B cell (primary cell): ENCODE data around the gene LRRC36. TPM values are rescaled to one million over a fixed set of nuclear protein-coding genes. Genes with fewer than 3 reads are reported as not detected.

Experiments used
- ATAC-seq: fragments of 200-7000 bp; cut with Tn5 transposase; one replicate; pipeline ENCODE4 v1.10.0; 2021; ENCODE audit warnings: low read depth, mild to moderate bottlenecking, moderate number of reproducible peaks, moderate library complexity
- CTCF ChIA-PET: fragments of 350-600 bp; sonication (Branson Sonifier 250); formaldehyde crosslinking; loops from one replicate; lab custom pipeline; 2021; ENCODE audit warnings: antibody characterized with exemption, inconsistent platforms; lab: Charles Lee
- POLR2A ChIA-PET: fragments of 350-600 bp; sonication (Branson Sonifier 250); formaldehyde crosslinking; loops from one replicate; lab custom pipeline; 2021; ENCODE audit warnings: antibody characterized with exemption; lab: Charles Lee
- DNase-seq: peaks from one replicate; pipeline ENCODE4 v3.0.0; 2013
- H2AFZ ChIP-seq: 2 replicates; pipeline ENCODE4 v1.6.1; 2012; ENCODE audit warnings: mild to moderate bottlenecking, low read depth, low read length; ENCODE audit not compliant: insufficient read depth, poor library complexity, severe bottlenecking
- H3K27ac ChIP-seq, 2 donors: 1 replicate in 1 of 2; 2 replicates in 1 of 2; pipeline ENCODE4 v1.5.1; 2012 to 2013; ENCODE audit warnings: low read length in 2 of 2, mild to moderate bottlenecking in 2 of 2, moderate library complexity in 1 of 2
- H3K27me3 ChIP-seq, 4 experiments: fragments of 200-600 bp in 1 of 4; sonication (generic) in 1 of 4; replicated peaks in 1 of 4; 1 replicate in 2 of 4; 2 replicates in 2 of 4; pipeline versions ENCODE4 v1.6.1 to v1.7.0; 2013 to 2016; ENCODE audit warnings: low read length in 3 of 4, mild to moderate bottlenecking in 2 of 4, mixed read lengths in 1 of 4, moderate library complexity in 1 of 4; ENCODE audit not compliant: insufficient read depth in 4 of 4, control insufficient read depth in 3 of 4; ENCODE audit errors: control extremely low read depth in 1 of 4
- H3K36me3 ChIP-seq, 2 experiments: replicated peaks in 1 of 2; 1 replicate in 1 of 2; 2 replicates in 1 of 2; pipeline versions ENCODE4 v1.6.1 to v1.7.1; 2013; ENCODE audit warnings: low read length in 1 of 2; ENCODE audit not compliant: insufficient read depth in 2 of 2, control insufficient read depth in 1 of 2; ENCODE audit errors: control extremely low read depth in 1 of 2, extremely low read depth in 1 of 2
- H3K4me1 ChIP-seq, 2 donors: fragments of 200-600 bp in 1 of 2; sonication (generic) in 1 of 2; 1 replicate in 1 of 2; 2 replicates in 1 of 2; pipeline versions ENCODE4 v1.5.1 to v1.6.1; 2013 to 2017; ENCODE audit warnings: low read length in 2 of 2; ENCODE audit not compliant: control insufficient read depth in 2 of 2, insufficient read depth in 2 of 2
- H3K4me2 ChIP-seq: replicated peaks from 2 replicates; pipeline ENCODE3; 2012; ENCODE audit warnings: mild to moderate bottlenecking, low read depth, low read length; ENCODE audit not compliant: poor library complexity, severe bottlenecking
- H3K4me3 ChIP-seq, 5 experiments: fragments of 200-600 bp in 1 of 5; sonication (generic) in 1 of 5; 1 replicate in 3 of 5; 2 replicates in 2 of 5; pipeline versions ENCODE4 v1.5.1 to v1.7.0; 2011 to 2016; ENCODE audit warnings: low read length in 4 of 5, mild to moderate bottlenecking in 4 of 5, low read depth in 2 of 5, control low read depth in 1 of 5, moderate library complexity in 1 of 5; ENCODE audit not compliant: insufficient read depth in 1 of 5; ENCODE audit errors: control extremely low read depth in 1 of 5, extremely low read depth in 1 of 5
- H3K79me2 ChIP-seq: fragments of 200-600 bp; sonication (generic); one replicate; pipeline ENCODE4 v1.6.0; 2016; ENCODE audit warnings: low read length; ENCODE audit not compliant: control insufficient read depth, insufficient read depth
- H3K9ac ChIP-seq: fragments of 200-600 bp; sonication (generic); 2 replicates; pipeline ENCODE4 v1.6.1; 2017; ENCODE audit warnings: mild to moderate bottlenecking, low read length, moderate library complexity
- H3K9me3 ChIP-seq, 3 donors: one replicate each; pipeline versions ENCODE4 v1.6.1 to v1.7.1; 2013; ENCODE audit warnings: low read length in 2 of 3; ENCODE audit not compliant: control insufficient read depth in 2 of 3, insufficient read depth in 1 of 3; ENCODE audit errors: control extremely low read depth in 1 of 3
- H4K20me1 ChIP-seq: 2 replicates; pipeline ENCODE4 v1.6.0; 2012; ENCODE audit warnings: mild to moderate bottlenecking, low read length; ENCODE audit not compliant: insufficient read depth, control insufficient read depth, poor library complexity, severe bottlenecking
- H3K27ac Mint-ChIP-seq: one replicate; pipeline ENCODE4 v1.8.0; 2021; ENCODE audit warnings: mixed read lengths
- H3K27me3 Mint-ChIP-seq: one replicate; pipeline ENCODE4 v1.8.0; 2021; ENCODE audit warnings: mixed read lengths
- H3K4me1 Mint-ChIP-seq: one replicate; pipeline ENCODE4 v1.8.0; 2021; ENCODE audit warnings: mixed read lengths
- H3K4me3 Mint-ChIP-seq: one replicate; pipeline ENCODE4 v1.8.0; 2021; ENCODE audit warnings: mixed read lengths
- H3K9me3 Mint-ChIP-seq: one replicate; pipeline ENCODE4 v1.8.0; 2022; ENCODE audit warnings: mixed read lengths; ENCODE audit not compliant: insufficient read depth
- EZH2 ChIP-seq: IDR thresholded peaks from 2 replicates; pipeline ENCODE4 v1.6.1; 2012; ENCODE audit warnings: borderline replicate concordance, low read depth, mild to moderate bottlenecking, moderate library complexity, low read length; ENCODE audit not compliant: insufficient read depth, poor library complexity, severe bottlenecking
- WGBS: methylation state at CpG from one replicate; pipeline ENCODE4 v1.1.5; 2013; ENCODE audit warnings: missing lambda C conversion rate; ENCODE audit not compliant: insufficient coverage; 5-methylcytosine and 5-hydroxymethylcytosine counted together
- intact Hi-C: fragments of 100-400 bp; cut with micrococcal nuclease; formaldehyde crosslinking; loops from one replicate; pipeline ENCODE4 v1.10.0; 2022
- polyA plus RNA-seq: library from polyadenylated mRNA; depleted of rRNA; stranded (reverse); fragments of >200 nt; gene quantifications from 2 replicates; pipeline ENCODE4 v1.2.3, GENCODE V29; 2012
- total RNA-seq, 2 donors: library from RNA; stranded (reverse); fragments of 120-200 nt in 1 of 2; gene quantifications; 1 replicate in 1 of 2; 2 replicates in 1 of 2; pipeline versions ENCODE4 v1.2.3 to v1.2.4, GENCODE V29; 2013 to 2022
- TF ChIP-seq, protein P1 (sequence below): fragments of 200-600 bp; IDR thresholded peaks from one replicate; pipeline ENCODE4 v1.8.0; 2022; ENCODE audit warnings: antibody characterized with exemption, mild to moderate bottlenecking

Gene LRRC36
- total and polyA plus RNA-seq, 2 donors (not counting 1 experiment from before 2014, with no cell fraction given), result 0.98 TPM; not detected in 1

DNA sequence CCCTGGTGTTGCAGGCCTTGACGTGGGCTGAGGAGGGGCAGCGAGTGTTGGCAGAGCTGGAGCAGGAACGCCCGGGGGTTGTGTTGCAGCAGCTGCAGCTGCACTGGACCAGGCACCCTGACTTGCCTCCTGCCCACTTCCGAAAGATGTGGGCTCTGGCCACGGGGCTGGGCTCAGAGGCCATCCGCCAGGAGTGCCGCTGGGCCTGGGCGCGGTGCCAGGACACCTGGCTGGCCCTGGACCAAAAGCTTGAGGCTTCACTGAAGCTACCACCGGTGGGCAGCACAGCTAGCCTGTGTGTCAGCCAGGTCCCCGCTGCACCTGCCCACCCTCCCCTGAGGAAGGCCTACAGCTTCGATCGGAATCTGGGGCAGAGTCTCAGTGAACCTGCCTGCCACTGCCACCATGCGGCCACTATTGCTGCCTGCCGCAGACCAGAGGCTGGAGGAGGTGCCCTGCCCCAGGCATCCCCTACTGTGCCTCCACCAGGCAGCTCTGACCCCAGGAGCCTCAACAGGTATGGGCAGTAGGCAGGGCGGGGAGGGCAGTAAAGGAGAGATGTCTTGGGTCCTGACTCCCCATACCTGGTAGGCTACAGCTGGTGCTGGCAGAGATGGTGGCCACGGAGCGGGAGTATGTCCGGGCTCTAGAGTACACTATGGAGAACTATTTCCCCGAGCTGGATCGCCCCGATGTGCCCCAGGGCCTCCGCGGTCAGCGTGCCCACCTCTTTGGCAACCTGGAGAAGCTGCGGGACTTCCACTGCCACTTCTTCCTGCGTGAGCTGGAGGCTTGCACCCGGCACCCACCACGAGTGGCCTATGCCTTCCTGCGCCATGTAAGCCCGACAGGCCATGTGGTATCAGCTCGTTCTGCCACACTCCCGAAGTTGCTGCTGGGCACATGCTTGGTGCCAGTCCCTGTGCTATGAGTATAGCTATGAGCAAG, 41.6 kb upstream of the LRRC36 start:
- 93% methylated on average over 34 of the region's 34 CpGs for WGBS
- no peaks in the 10 kb centered on the region for H3K9me3 ChIP-seq
- Mint-ChIP-seq H3K27me3 (no peaks in the 10 kb centered on the region), H3K4me1 (no peaks in the 10 kb centered on the region), H3K4me3 (no peak overlapping the region), H3K9me3 (no peaks in the 10 kb centered on the region), H3K27ac (no peak overlapping the region)
- no peak overlapping the region for H3K4me2 ChIP-seq
- no peaks in the 10 kb centered on the region for H3K79me2 ChIP-seq
- no peak for TF ChIP-seq EZH2
- TF ChIP-seq, protein P1, sequence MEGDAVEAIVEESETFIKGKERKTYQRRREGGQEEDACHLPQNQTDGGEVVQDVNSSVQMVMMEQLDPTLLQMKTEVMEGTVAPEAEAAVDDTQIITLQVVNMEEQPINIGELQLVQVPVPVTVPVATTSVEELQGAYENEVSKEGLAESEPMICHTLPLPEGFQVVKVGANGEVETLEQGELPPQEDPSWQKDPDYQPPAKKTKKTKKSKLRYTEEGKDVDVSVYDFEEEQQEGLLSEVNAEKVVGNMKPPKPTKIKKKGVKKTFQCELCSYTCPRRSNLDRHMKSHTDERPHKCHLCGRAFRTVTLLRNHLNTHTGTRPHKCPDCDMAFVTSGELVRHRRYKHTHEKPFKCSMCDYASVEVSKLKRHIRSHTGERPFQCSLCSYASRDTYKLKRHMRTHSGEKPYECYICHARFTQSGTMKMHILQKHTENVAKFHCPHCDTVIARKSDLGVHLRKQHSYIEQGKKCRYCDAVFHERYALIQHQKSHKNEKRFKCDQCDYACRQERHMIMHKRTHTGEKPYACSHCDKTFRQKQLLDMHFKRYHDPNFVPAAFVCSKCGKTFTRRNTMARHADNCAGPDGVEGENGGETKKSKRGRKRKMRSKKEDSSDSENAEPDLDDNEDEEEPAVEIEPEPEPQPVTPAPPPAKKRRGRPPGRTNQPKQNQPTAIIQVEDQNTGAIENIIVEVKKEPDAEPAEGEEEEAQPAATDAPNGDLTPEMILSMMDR, result no peak
- CTCF ChIA-PET, result no interaction called here
- POLR2A ChIA-PET, result interaction anchor here (0.5 kb wide), 1 partner anchor 146 kb away, joined by 9 read pairs; no protein-coding TSS in a partner anchor
- DNase-seq, result no peak
- no peak for ATAC-seq
- no peak overlapping the region for H3K9ac ChIP-seq
- no peak overlapping the region for H2AFZ ChIP-seq
- H3K36me3 ChIP-seq, result no peaks in the 10 kb centered on the region
- H3K4me1 ChIP-seq, result no peaks in the 10 kb centered on the region
- no peak overlapping the region for H3K4me3 ChIP-seq
- intact Hi-C loops, result no loop called here
- no peaks in the 10 kb centered on the region for H3K27me3 ChIP-seq
- no peak overlapping the region for H3K27ac ChIP-seq
- H4K20me1 ChIP-seq, result no peaks in the 10 kb centered on the region
